Common myeloid progenitor, CD34-positive (primary cell): ENCODE data around the gene GRIK2.
"Not testable (repeated sequence)": the region's sequence is repeated elsewhere in the genome, so short reads cannot be mapped to it uniquely, and the experiment has no call there.

Source experiments
- CTCF ChIA-PET: fragments of 350-600 bp; sonication (Branson Sonifier 250); formaldehyde crosslinking; loops from one replicate; lab custom pipeline; 2021; ENCODE audit warnings: antibody characterized with exemption; lab: Charles Lee
- POLR2A ChIA-PET: fragments of 350-600 bp; sonication (Branson Sonifier 250); formaldehyde crosslinking; loops from one replicate; lab custom pipeline; 2021; ENCODE audit warnings: antibody characterized with exemption; lab: Charles Lee
- DNase-seq, 3 donors: peaks; one replicate each; pipeline versions ENCODE4 v3.0.0 to v3.0.0-alpha.2; 2013
- H3K27ac ChIP-seq, 2 experiments: 1 replicate in 1 of 2; 2 replicates in 1 of 2; pipeline ENCODE4 v1.7.0; 2013; ENCODE audit warnings: inconsistent platforms in 2 of 2, low read length in 2 of 2, mild to moderate bottlenecking in 2 of 2, low read depth in 1 of 2, moderate library complexity in 1 of 2; ENCODE audit not compliant: severe bottlenecking in 2 of 2, insufficient read depth in 1 of 2, poor library complexity in 1 of 2
- H3K27me3 ChIP-seq, 5 experiments: replicated peaks in 2 of 5; 1 replicate in 3 of 5; 2 replicates in 2 of 5; pipeline versions ENCODE4 v1.6.1 to v1.7.0; 2013; ENCODE audit warnings: low read length in 4 of 5, mild to moderate bottlenecking in 2 of 5, moderate library complexity in 2 of 5, inconsistent platforms in 1 of 5; ENCODE audit not compliant: insufficient read depth in 5 of 5, control insufficient read depth in 4 of 5
- H3K36me3 ChIP-seq, 4 experiments: 1 replicate in 2 of 4; 2 replicates in 2 of 4; pipeline versions ENCODE4 v1.6.1 to v1.7.0; 2013; ENCODE audit warnings: low read length in 3 of 4, control low read depth in 1 of 4, mild to moderate bottlenecking in 1 of 4; ENCODE audit not compliant: control insufficient read depth in 4 of 4, insufficient read depth in 4 of 4
- H3K4me1 ChIP-seq, 4 experiments: 1 replicate in 3 of 4; 2 replicates in 1 of 4; pipeline versions ENCODE4 v1.6.1 to v1.7.1; 2013; ENCODE audit warnings: low read length in 3 of 4, mild to moderate bottlenecking in 3 of 4, control low read depth in 1 of 4, inconsistent platforms in 1 of 4, moderate library complexity in 1 of 4; ENCODE audit not compliant: control insufficient read depth in 4 of 4, insufficient read depth in 4 of 4; ENCODE audit errors: control extremely low read depth in 1 of 4
- H3K4me3 ChIP-seq, 7 experiments: 1 replicate in 4 of 7; 2 replicates in 3 of 7; pipeline versions ENCODE4 v1.5.1 to v1.7.0; 2013; ENCODE audit warnings: mild to moderate bottlenecking in 7 of 7, low read length in 6 of 7, moderate library complexity in 6 of 7, inconsistent platforms in 2 of 7, low read depth in 2 of 7, control low read depth in 1 of 7; ENCODE audit not compliant: insufficient read depth in 4 of 7, control insufficient read depth in 1 of 7; ENCODE audit errors: extremely low read depth in 1 of 7
- H3K9me3 ChIP-seq, 5 experiments: 1 replicate in 4 of 5; 2 replicates in 1 of 5; pipeline versions ENCODE4 v1.6.1 to v1.7.1; 2013; ENCODE audit warnings: low read length in 4 of 5, mild to moderate bottlenecking in 2 of 5, inconsistent platforms in 1 of 5, low read depth in 1 of 5, moderate library complexity in 1 of 5; ENCODE audit not compliant: control insufficient read depth in 4 of 5, insufficient read depth in 2 of 5; ENCODE audit errors: control extremely low read depth in 1 of 5
- WGBS: methylation state at CpG from one replicate; pipeline ENCODE4 v1.1.5; 2013; ENCODE audit not compliant: insufficient coverage; 5-methylcytosine and 5-hydroxymethylcytosine counted together

The GRIK2 gene

DNA sequence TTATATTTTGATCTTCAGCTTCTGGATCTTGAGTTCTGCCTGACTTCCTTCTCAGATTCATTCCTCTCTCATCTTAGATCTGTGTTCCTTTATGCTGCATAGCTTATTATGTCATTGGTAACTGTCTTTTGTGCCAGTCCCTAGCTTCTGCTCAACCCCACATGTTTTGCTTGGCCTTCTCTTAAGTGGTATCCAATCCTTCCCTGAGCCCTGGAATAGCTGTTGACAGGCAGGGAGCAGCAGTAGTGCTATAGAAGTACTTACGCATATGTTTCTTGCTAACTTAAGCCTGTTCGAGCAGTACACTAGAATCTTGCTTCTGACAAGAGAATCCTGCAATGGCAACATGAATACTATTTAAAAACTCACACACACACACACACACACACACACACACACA is 13.6 kb upstream of the GRIK2 start:
- no peak overlapping the region for H3K27ac ChIP-seq
- no peaks in the 10 kb centered on the region for H3K36me3 ChIP-seq
- no CpG with 5 or more reads among the region's 2 CpGs for WGBS
- no peak overlapping the region for H3K4me3 ChIP-seq
- no peak for DNase-seq
- ChIA-PET CTCF (no interaction called here), POLR2A (no interaction called here)
- H3K4me1 ChIP-seq = no peaks in the 10 kb centered on the region
- no peaks in the 10 kb centered on the region for H3K27me3 ChIP-seq
- peaks cover 0 to 1% (median 0%) of the 10 kb centered on the region in 5 experiments for H3K9me3 ChIP-seq

DNA sequence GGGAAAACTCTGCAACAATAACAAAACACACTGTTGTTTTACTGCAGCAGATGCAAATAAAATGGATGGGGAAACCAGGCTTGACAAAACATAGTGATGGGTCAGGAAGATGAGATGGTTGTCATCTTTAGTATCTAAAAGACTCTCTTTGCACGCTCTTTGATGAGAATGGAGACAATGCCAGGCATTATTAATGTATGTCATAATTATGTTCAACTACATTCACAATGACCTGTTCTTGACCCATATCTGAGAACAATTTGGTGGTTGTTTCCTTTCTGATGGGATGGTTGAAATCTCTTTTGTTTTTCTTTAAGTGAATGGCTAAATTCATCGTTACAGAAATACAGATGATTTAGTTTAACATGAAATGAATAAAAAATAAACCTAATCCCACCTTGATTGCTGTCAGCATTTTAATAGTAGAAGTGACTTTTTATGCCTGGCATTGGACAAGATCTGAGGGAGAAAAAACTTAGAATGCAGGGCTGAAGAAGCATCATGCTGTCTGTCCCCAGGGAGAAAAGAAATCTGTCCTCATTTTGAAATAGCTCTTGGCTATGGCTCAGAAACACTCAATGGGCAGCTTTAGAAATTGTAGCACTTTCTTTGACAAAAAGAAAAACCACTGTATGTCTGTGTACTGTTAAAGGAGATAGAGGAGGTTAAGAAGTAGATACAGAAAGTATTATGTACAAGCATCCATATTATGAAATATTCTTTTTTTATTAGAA is 12.4 kb upstream of the GRIK2 start:
- no peaks in the 10 kb centered on the region for H3K27me3 ChIP-seq
- H3K4me1 ChIP-seq = no peaks in the 10 kb centered on the region
- no peaks in the 10 kb centered on the region for H3K36me3 ChIP-seq
- H3K27ac ChIP-seq = no peak overlapping the region
- H3K9me3 ChIP-seq = peaks cover 0 to 1% (median 0%) of the 10 kb centered on the region in 5 experiments
- no peak overlapping the region for H3K4me3 ChIP-seq
- POLR2A ChIA-PET = no interaction called here
- no peak for DNase-seq
- CTCF ChIA-PET = no interaction called here
- WGBS = no CpG with 5 or more reads among the region's 2 CpGs

DNA sequence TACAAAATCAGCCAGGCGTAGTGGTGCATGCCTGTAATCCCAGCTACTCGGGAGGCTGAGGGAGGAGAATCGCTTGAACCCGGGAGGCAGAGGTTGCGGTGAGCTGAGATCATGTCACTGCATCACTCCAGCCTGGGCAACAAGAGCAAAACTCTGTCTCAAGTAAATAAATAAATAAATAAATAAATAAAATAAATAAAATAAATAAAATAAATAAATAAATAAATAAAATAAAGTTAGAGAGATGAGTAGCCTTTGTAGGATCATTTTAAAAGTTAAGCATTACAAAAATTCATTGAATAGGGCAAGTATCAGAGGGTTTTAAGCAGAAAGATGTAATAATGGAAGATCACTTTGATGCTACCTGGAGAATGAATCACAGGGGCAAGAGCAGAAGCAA is 9.8 kb upstream of the GRIK2 start:
- POLR2A ChIA-PET, H3K9me3 ChIP-seq, H3K4me1 ChIP-seq, H3K4me3 ChIP-seq, H3K27me3 ChIP-seq, H3K27ac ChIP-seq, CTCF ChIA-PET, H3K36me3 ChIP-seq, DNase-seq: not testable (repeated sequence)
- no CpG with 5 or more reads among the region's 5 CpGs for WGBS

DNA sequence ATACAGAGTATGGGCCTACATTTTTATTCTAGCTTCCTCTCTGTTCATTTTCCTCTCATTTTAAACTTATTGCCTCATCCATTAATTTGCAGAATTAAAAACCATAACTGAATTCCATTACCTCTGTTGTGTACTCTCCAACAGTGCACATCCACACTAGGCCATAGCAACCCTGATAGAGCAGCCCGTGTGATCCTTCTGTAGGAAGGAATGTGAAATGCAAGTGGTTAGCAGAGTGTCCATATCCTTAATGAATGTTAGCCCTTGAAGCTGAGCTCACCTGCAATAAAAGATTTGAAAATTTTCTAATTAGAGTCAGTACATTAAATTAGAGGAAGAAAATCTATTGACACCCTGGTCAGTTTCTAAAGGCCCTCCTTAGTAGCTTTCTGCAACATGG is 6.5 kb upstream of the GRIK2 start:
- Histone ChIP-seq H3K4me3 (no peak overlapping the region), H3K27ac (no peak overlapping the region), H3K9me3 (no peaks in the 10 kb centered on the region), H3K27me3 (peaks cover 2 to 14% (median 10%) of the 10 kb centered on the region in 5 experiments), H3K4me1 (no peaks in the 10 kb centered on the region), H3K36me3 (no peaks in the 10 kb centered on the region)
- CTCF ChIA-PET = no interaction called here
- WGBS = no CpG with 5 or more reads among the region's 1 CpG
- no peak for DNase-seq
- POLR2A ChIA-PET = no interaction called here

DNA sequence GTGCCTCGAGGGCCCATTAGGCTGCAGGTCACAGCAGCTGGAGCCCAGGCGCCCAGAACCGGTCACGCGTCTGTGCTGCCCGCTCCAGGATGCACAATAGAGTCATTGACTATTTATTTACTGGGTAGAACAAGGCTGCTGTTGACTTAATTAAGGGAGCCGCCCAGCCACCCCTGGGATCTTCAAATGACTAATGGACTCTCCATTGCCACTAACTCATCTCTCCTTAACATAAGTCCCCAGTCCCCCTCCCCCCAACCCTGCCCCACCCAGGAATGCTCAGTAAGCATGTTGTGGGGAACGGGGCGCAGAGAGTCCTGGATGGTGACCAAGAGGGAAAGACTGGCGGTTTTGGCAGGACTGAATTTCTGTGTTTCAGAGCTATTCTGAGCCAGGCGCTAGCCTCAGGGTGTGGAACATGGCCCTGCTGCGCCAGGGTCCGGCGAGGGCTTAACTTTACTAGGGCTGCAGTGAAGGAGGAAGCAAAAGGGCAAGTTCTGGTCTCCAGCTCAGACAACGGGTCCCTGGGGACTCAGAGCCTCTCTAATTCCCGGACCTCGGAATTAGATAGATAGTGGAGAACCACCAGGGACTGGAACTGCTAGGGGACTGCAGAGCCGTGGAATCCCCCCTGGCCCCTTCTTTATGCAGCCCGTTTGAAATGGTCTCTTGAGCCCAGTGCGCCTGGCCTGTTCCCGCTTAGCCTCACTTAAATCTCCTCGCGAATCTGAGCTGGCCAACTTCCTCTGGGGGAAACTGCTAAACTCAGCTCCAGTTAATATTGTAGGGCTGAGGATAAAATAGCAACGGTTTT is 1.5 kb upstream of the GRIK2 start:
- H3K36me3 ChIP-seq = no peaks in the 10 kb centered on the region
- CTCF ChIA-PET = no interaction called here
- WGBS = 9% methylated on average over 15 of the region's 24 CpGs
- no peak overlapping the region for H3K27ac ChIP-seq
- H3K9me3 ChIP-seq = no peaks in the 10 kb centered on the region
- H3K4me3 ChIP-seq = no peak overlapping the region
- DNase-seq = no peak
- POLR2A ChIA-PET = no interaction called here
- H3K27me3 ChIP-seq = peaks cover 17 to 47% (median 21%) of the 10 kb centered on the region in 5 experiments
- H3K4me1 ChIP-seq = peaks cover 0 to 9% (median 2%) of the 10 kb centered on the region in 4 experiments

DNA sequence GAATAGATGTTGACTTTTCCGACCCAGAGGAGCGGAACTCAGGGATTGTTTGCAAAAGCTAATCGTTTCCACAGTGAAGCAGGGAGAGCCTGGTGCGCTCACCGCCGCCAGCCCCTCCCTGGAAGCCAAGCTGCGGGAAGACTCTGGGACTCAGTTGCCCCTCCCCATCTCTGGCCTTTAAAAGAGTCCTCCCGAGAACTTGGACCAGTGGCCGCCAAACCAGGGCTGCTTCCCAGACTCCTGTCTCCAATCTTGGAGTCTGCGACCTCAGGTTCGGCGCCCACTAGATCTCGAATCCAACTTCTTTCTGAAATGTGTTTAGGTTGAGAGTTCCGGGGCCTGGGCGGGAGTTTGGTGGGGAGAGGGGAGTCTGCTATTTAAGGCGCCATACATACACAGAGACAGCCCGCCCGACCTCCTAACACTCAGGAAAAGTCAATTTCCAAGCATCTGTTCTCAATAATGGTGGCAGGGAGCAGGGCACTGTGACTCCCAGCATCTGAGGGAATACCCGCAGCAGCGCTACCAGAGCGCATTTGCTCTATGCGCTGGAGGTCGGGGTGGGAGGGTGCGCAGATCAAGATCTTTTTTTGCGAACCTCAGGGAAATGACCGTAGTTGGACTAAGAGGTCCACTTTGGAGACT is 800 bp upstream of the GRIK2 start:
- Histone ChIP-seq H3K27ac (no peak overlapping the region), H3K4me1 (peaks cover 0 to 9% (median 2%) of the 10 kb centered on the region in 4 experiments), H3K36me3 (no peaks in the 10 kb centered on the region), H3K9me3 (no peaks in the 10 kb centered on the region), H3K4me3 (peak overlapping the region in 1 of 7 experiments; percentile 12), H3K27me3 (peaks cover 18 to 50% (median 21%) of the 10 kb centered on the region in 5 experiments)
- CTCF ChIA-PET = no interaction called here
- WGBS = 7% methylated on average over 21 of the region's 26 CpGs
- DNase-seq = no peak
- POLR2A ChIA-PET = no interaction called here
